Measurements from ENCODE around the gene CASKIN2. TPM values are rescaled to one million over a fixed set of nuclear protein-coding genes. Genes with fewer than 3 reads are reported as not detected.

The CASKIN2 gene
- total and polyA plus RNA-seq, 10 of the 15 experiments (the other 5 are each of a cell fraction or from before 2014, with no cell fraction given): 0.02 to 2.7 (median 0.44) TPM; not detected in 1

DNA sequence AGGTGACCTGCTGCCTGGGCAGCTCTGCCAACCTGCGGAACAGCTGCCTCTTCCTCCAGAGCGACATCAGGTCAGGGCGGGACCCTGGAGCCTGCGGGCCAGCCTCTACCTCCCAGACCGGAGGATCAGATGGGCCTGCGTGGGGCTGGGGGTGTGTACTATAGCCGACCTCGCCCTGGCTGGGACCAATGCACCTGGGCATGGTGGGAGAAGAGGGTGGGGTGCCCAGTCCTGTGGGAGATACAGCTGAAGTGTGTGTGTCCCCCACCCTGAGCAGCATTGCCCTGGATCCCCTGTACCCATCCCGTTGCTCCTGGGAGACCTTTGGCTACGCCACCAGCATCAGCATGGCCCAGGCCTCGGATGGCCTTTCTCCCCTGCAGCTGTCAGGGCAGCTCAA lies 19.3 kb downstream of the CASKIN2 start (continued):
- TF ChIP-seq IKZF1 (conservative IDR thresholded peaks at IDR 0.05) (no peak), TARDBP (IDR thresholded peaks at IDR 0.05; ENCODE audit: borderline replicate concordance) (no peak), POLR2A (IDR thresholded peaks at IDR 0.05; ENCODE audit: low read depth, low read length) (no peak)
- TF ChIP-seq, protein P1, sequence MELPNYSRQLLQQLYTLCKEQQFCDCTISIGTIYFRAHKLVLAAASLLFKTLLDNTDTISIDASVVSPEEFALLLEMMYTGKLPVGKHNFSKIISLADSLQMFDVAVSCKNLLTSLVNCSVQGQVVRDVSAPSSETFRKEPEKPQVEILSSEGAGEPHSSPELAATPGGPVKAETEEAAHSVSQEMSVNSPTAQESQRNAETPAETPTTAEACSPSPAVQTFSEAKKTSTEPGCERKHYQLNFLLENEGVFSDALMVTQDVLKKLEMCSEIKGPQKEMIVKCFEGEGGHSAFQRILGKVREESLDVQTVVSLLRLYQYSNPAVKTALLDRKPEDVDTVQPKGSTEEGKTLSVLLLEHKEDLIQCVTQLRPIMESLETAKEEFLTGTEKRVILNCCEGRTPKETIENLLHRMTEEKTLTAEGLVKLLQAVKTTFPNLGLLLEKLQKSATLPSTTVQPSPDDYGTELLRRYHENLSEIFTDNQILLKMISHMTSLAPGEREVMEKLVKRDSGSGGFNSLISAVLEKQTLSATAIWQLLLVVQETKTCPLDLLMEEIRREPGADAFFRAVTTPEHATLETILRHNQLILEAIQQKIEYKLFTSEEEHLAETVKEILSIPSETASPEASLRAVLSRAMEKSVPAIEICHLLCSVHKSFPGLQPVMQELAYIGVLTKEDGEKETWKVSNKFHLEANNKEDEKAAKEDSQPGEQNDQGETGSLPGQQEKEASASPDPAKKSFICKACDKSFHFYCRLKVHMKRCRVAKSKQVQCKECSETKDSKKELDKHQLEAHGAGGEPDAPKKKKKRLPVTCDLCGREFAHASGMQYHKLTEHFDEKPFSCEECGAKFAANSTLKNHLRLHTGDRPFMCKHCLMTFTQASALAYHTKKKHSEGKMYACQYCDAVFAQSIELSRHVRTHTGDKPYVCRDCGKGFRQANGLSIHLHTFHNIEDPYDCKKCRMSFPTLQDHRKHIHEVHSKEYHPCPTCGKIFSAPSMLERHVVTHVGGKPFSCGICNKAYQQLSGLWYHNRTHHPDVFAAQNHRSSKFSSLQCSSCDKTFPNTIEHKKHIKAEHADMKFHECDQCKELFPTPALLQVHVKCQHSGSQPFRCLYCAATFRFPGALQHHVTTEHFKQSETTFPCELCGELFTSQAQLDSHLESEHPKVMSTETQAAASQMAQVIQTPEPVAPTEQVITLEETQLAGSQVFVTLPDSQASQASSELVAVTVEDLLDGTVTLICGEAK (IDR thresholded peaks at IDR 0.05; ENCODE audit: borderline replicate concordance): no peak

DNA sequence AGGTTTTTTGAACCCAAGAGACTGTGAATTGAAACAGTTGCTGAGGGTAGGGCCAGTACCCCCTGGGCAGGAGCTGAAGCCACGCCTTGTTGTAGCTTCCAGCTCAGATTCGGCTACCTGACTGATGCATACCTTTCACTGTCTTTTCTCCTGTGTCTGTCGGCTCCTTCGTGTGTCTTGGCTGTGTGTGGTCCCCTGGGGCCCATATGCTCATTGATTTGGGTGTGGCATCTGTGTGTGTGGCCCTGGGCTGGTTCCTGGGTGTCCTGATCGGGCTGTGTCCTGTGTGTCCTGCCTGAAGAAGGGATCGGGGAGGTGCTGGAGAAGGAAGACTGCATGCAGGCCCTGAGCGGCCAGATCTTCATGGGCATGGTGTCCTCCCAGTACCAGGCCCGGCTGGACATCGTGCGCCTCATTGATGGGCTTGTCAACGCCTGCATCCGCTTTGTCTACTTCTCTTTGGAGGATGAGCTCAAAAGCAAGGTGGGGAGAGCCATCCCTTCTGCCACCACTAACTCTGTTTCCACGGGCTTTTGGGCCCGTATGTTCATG lies 20.9 kb downstream of the CASKIN2 start:
- no TSS peak for BruUV-seq (replicated peaks)
- intact Hi-C loops (cut with micrococcal nuclease; ENCODE audit: unreplicated experiment): no loop called here
- WGBS (ENCODE audit: insufficient coverage, insufficient replicate concordance, low lambda C conversion rate, missing lambda C conversion rate): 95% methylated on average over 14 of the region's 14 CpGs
- Histone ChIP-seq H3K9ac (ENCODE audit: control insufficient read depth, insufficient read depth, low read length) (no peak overlapping the region), H3K27me3 (replicated peaks in 1 of 2; ENCODE audit: control insufficient read depth in 2 of 2, insufficient read depth in 2 of 2, low read length in 1 of 2) (no peaks in the 10 kb centered on the region), H3K36me3 (ENCODE audit: control insufficient read depth in 2 of 2, insufficient read depth in 2 of 2, low read length in 1 of 2) (peaks cover 7 to 15% of the 10 kb centered on the region in 2 experiments; a peak in 3 of 4 replicates), H4K20me1 (ENCODE audit: control insufficient read depth, insufficient read depth) (no peaks in the 10 kb centered on the region), H3K9me3 (replicated peaks; ENCODE audit: control insufficient read depth, insufficient read depth, low read length) (no peaks in the 10 kb centered on the region), H3K4me2 (ENCODE audit: control insufficient read depth, insufficient read depth) (no peak overlapping the region), H3K27ac (ENCODE audit: control insufficient read depth, insufficient read depth) (no peak overlapping the region), H2AFZ (ENCODE audit: control insufficient read depth, low read depth, low read length) (no peak overlapping the region), H3K4me1 (ENCODE audit: control insufficient read depth, insufficient read depth, low read length) (no peaks in the 10 kb centered on the region), H3K4me3 (no peak overlapping the region), H3K79me2 (ENCODE audit: control insufficient read depth, insufficient read depth, low read length) (no peaks in the 10 kb centered on the region)
- ATAC-seq: no peak
- ChIA-PET SMC1A (ENCODE audit: uncharacterized antibody, unreplicated experiment) (no interaction called here), CTCF (interaction anchor here (0.6 kb wide), 1 partner anchor 9 kb away, joined by 3 read pairs; no protein-coding TSS in a partner anchor), RAD21 (ENCODE audit: unreplicated experiment) (no interaction called here), POLR2A (no interaction called here)
- no peak for FAIRE-seq
- in situ Hi-C loops (cut with MboI): no loop called here
- TF ChIP-seq, protein P2, sequence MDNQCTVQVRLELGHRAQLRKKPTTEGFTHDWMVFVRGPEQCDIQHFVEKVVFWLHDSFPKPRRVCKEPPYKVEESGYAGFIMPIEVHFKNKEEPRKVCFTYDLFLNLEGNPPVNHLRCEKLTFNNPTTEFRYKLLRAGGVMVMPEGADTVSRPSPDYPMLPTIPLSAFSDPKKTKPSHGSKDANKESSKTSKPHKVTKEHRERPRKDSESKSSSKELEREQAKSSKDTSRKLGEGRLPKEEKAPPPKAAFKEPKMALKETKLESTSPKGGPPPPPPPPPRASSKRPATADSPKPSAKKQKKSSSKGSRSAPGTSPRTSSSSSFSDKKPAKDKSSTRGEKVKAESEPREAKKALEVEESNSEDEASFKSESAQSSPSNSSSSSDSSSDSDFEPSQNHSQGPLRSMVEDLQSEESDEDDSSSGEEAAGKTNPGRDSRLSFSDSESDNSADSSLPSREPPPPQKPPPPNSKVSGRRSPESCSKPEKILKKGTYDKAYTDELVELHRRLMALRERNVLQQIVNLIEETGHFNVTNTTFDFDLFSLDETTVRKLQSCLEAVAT (IDR thresholded peaks at IDR 0.05): no peak
- TF ChIP-seq PAX5 (IDR thresholded peaks at IDR 0.05; ENCODE audit: borderline replicate concordance, low read depth, low read length) (no peak), KAT2A (conservative IDR thresholded peaks at IDR 0.05; ENCODE audit: control insufficient read depth, low read depth, low read length) (no peak), PML (IDR thresholded peaks at IDR 0.05; ENCODE audit: low read length) (no peak), NRF1 (conservative IDR thresholded peaks at IDR 0.05; ENCODE audit: low read depth, low read length) (no peak), NR2C2 (IDR thresholded peaks at IDR 0.05; ENCODE audit: borderline replicate concordance, control insufficient read depth, insufficient read length, low read depth) (no peak)
- TF ChIP-seq, protein P3, sequence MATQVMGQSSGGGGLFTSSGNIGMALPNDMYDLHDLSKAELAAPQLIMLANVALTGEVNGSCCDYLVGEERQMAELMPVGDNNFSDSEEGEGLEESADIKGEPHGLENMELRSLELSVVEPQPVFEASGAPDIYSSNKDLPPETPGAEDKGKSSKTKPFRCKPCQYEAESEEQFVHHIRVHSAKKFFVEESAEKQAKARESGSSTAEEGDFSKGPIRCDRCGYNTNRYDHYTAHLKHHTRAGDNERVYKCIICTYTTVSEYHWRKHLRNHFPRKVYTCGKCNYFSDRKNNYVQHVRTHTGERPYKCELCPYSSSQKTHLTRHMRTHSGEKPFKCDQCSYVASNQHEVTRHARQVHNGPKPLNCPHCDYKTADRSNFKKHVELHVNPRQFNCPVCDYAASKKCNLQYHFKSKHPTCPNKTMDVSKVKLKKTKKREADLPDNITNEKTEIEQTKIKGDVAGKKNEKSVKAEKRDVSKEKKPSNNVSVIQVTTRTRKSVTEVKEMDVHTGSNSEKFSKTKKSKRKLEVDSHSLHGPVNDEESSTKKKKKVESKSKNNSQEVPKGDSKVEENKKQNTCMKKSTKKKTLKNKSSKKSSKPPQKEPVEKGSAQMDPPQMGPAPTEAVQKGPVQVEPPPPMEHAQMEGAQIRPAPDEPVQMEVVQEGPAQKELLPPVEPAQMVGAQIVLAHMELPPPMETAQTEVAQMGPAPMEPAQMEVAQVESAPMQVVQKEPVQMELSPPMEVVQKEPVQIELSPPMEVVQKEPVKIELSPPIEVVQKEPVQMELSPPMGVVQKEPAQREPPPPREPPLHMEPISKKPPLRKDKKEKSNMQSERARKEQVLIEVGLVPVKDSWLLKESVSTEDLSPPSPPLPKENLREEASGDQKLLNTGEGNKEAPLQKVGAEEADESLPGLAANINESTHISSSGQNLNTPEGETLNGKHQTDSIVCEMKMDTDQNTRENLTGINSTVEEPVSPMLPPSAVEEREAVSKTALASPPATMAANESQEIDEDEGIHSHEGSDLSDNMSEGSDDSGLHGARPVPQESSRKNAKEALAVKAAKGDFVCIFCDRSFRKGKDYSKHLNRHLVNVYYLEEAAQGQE (IDR thresholded peaks at IDR 0.05; ENCODE audit: low read depth, low read length): no peak
- DNase-seq (ENCODE audit: low read depth, low spot score): no peak

Measured in GM12878 (cell line).